ENCODE measurements around the gene PRR5. TPM values are rescaled to one million over a fixed set of nuclear protein-coding genes. Genes with fewer than 3 reads are reported as not detected.
"Not testable (repeated sequence)": the region's sequence is repeated elsewhere in the genome, so short reads cannot be mapped to it uniquely, and the experiment has no call there.

The PRR5 gene
- total RNA-seq, 3 donors from 2014 or later: 23.7 to 39.5 (median 29.5) TPM

GRCh38 chr22:44669561-44669976, 32.4 kb upstream of the PRR5 start:
- no peaks in the 10 kb centered on the region for H3K4me1 ChIP-seq
- TF ChIP-seq POLR2AphosphoS5 (IDR thresholded peaks at IDR 0.05) (no peak), CTCF (IDR thresholded peaks at IDR 0.05) (peak in 1 of 3 donors; percentile 19), POLR2A (IDR thresholded peaks at IDR 0.05) (no peak)
- H3K4me3 ChIP-seq: peak overlapping the region; percentile 61 to 80 (median 68)
- intact Hi-C loops (cut with DNase I; ENCODE audit: low total_unique reads): no loop called here
- peaks cover 0 to 3% of the 10 kb centered on the region in 2 donors for H3K27me3 ChIP-seq
- no peak for DNase-seq (ENCODE audit: low spot score in 2 of 2)
- no peak overlapping the region for H3K27ac ChIP-seq
- H3K9me3 ChIP-seq: no peaks in the 10 kb centered on the region
- H3K36me3 ChIP-seq: no peaks in the 10 kb centered on the region

GRCh38 chr22:44670220-44670988, 31.6 kb upstream of the PRR5 start:
- H3K36me3 ChIP-seq: no peaks in the 10 kb centered on the region
- no peaks in the 10 kb centered on the region for H3K9me3 ChIP-seq
- no peak overlapping the region for H3K4me3 ChIP-seq
- DNase-seq (ENCODE audit: low spot score in 2 of 2): no peak
- intact Hi-C loops (cut with DNase I; ENCODE audit: low total_unique reads): no loop called here
- H3K27ac ChIP-seq: no peak overlapping the region
- H3K4me1 ChIP-seq: no peaks in the 10 kb centered on the region
- peaks cover 0 to 3% of the 10 kb centered on the region in 2 donors for H3K27me3 ChIP-seq
- TF ChIP-seq POLR2A (IDR thresholded peaks at IDR 0.05) (no peak), CTCF (IDR thresholded peaks at IDR 0.05) (no peak), POLR2AphosphoS5 (IDR thresholded peaks at IDR 0.05) (no peak)

- TF ChIP-seq POLR2AphosphoS5 (IDR thresholded peaks at IDR 0.05) (no peak), POLR2A (IDR thresholded peaks at IDR 0.05) (no peak), CTCF (IDR thresholded peaks at IDR 0.05) (no peak)
- Histone ChIP-seq H3K9me3 (no peaks in the 10 kb centered on the region), H3K4me1 (no peaks in the 10 kb centered on the region), H3K27ac (no peak overlapping the region), H3K4me3 (no peak overlapping the region), H3K36me3 (no peaks in the 10 kb centered on the region), H3K27me3 (peaks cover 0 to 3% of the 10 kb centered on the region in 2 donors)
- intact Hi-C loops (cut with DNase I; ENCODE audit: low total_unique reads): no loop called here
- no peak for DNase-seq (ENCODE audit: low spot score in 2 of 2)
These were observed 30.3 kb upstream of the PRR5 start for GRCh38 chr22:44671742-44672141.

GRCh38 chr22:44672632-44673031, 29.4 kb upstream of the PRR5 start:
- H3K4me1 ChIP-seq: no peaks in the 10 kb centered on the region
- H3K27me3 ChIP-seq: peaks cover 0 to 3% of the 10 kb centered on the region in 2 donors
- no peak overlapping the region for H3K4me3 ChIP-seq
- intact Hi-C loops (cut with DNase I; ENCODE audit: low total_unique reads): no loop called here
- no peaks in the 10 kb centered on the region for H3K9me3 ChIP-seq
- H3K36me3 ChIP-seq: no peaks in the 10 kb centered on the region
- no peak for TF ChIP-seq POLR2AphosphoS5 (IDR thresholded peaks at IDR 0.05)
- TF ChIP-seq CTCF (IDR thresholded peaks at IDR 0.05): no peak
- no peak for TF ChIP-seq POLR2A (IDR thresholded peaks at IDR 0.05)
- DNase-seq (ENCODE audit: low spot score in 2 of 2): no peak
- H3K27ac ChIP-seq: peak overlapping the region in 1 of 2 donors; percentile 12

- H3K36me3 ChIP-seq: no peaks in the 10 kb centered on the region
- no peaks in the 10 kb centered on the region for H3K4me1 ChIP-seq
- no peaks in the 10 kb centered on the region for H3K9me3 ChIP-seq
- H3K4me3 ChIP-seq: no peak overlapping the region
- peaks cover 0 to 3% of the 10 kb centered on the region in 2 donors for H3K27me3 ChIP-seq
- no peak for TF ChIP-seq POLR2A (IDR thresholded peaks at IDR 0.05)
- TF ChIP-seq POLR2AphosphoS5 (IDR thresholded peaks at IDR 0.05): no peak
- TF ChIP-seq CTCF (IDR thresholded peaks at IDR 0.05): no peak
- no peak for DNase-seq (ENCODE audit: low spot score in 2 of 2)
- intact Hi-C loops (cut with DNase I; ENCODE audit: low total_unique reads): no loop called here
- no peak overlapping the region for H3K27ac ChIP-seq
These were observed 28.6 kb upstream of the PRR5 start for GRCh38 chr22:44673406-44673805.

GRCh38 chr22:44676066-44676440, 26.0 kb upstream of the PRR5 start:
- intact Hi-C loops (cut with DNase I; ENCODE audit: low total_unique reads); H3K36me3 ChIP-seq; H3K9me3 ChIP-seq; DNase-seq (ENCODE audit: low spot score in 2 of 2); H3K4me1 ChIP-seq; H3K27ac ChIP-seq; H3K4me3 ChIP-seq; H3K27me3 ChIP-seq: not testable (repeated sequence)
